GM18867 (cell line): Measurements from ENCODE around the gene MAN1C1.

Experiments used
- ATAC-seq: cut with Tn5 transposase; IDR thresholded peaks from one replicate; pipeline ENCODE4 v1.9.1; 2021; ENCODE audit warnings: mild to moderate bottlenecking, moderate library complexity; ENCODE audit not compliant: unreplicated experiment

Gene MAN1C1

GRCh38 chr1:25772164-25772563, 155.6 kb downstream of the MAN1C1 start:
- ATAC-seq: no peak

DNA sequence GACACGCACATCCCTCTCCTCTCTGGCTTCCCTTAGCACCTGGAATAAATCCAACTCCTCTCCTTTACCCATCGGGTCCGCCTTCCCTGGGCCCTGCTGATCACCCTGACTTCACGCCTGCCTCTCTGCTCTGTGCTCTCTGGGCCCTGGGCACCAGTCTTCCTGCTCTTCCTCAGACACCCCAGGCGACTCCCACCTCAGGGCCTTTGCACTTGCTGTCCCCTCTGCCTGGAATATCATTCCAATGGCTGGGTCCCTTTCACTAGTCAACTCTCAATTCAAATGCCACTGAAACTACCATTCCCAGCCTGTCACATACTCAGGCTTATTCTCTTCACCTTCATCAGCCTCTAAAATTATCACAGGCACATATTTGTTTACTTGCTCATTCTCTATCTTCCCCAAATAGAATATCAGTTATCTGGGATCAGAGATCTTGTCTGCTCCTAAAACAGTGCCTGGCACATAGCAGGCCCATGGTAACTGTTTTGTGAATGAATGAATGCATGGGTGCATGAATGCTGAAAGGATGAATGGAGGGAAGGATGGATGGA, 156.2 kb downstream of the MAN1C1 start:
- ATAC-seq: no peak

DNA sequence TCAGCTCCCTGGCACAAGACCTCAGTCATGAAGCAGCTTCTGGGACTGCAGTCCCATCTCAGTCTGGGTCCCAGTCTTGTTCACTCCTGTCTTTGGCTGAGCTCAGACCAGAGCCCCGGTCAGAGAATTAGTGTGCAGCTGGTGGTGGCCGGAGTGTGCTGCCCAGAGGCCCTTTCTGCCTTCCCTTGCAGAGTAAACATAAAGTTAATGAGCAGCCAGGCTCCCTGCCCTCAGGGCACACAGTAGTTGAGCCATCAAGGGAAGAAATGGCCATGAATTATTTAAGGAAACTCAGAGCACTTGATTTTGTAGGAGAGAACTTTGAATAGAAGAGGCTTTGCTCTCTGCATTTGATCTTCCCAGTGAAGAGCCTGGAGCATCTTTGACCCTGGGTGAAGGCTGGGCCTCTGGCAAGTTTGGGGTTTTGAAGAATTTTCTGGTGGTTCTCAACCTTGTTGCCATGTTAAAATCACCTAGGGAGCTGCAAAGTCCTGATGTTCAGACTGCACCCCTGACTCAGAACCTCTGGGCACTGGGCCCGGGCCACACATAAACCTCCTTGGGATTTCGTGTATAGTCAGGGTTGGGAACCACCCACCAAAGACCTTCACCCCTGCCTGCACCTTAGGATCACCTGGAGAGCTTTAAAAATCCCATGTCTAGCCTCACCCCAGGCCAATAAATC, 157.0 kb downstream of the MAN1C1 start:
- ATAC-seq: no peak

DNA sequence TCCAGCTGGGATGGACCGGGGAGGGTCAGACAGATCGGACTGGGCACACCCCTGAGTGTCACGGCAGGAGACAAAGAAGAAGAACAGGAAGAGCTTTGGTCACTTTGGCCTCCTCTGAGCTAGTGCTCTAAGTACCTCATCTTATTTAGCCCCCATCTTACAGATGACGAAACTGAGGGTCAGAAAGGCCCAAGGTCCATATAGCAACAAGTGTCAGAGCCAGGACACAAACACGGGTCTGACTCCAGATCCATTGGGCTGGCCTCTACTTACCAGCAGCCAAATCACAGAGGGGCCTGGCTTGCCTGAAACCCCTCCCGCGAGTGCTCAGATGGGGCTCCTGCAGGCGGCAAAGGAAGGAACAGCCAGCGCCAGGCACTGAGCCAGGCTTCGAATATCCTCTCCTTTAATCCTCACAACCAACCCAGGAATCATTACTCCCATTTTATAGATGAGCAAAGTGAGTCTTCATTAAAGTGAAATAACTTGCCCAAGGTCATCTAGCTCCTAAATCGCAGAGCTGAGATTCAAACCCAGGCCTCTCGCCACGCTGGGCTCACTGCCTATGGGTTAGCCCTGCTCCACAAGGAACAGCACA, 157.7 kb downstream of the MAN1C1 start:
- no peak for ATAC-seq

- peak; percentile 38 for ATAC-seq
Observed at GRCh38 chr1:25774921-25775771, 158.6 kb downstream of the MAN1C1 start.

- no peak for ATAC-seq
Observed at GRCh38 chr1:25779388-25779787, 162.8 kb downstream of the MAN1C1 start.

DNA sequence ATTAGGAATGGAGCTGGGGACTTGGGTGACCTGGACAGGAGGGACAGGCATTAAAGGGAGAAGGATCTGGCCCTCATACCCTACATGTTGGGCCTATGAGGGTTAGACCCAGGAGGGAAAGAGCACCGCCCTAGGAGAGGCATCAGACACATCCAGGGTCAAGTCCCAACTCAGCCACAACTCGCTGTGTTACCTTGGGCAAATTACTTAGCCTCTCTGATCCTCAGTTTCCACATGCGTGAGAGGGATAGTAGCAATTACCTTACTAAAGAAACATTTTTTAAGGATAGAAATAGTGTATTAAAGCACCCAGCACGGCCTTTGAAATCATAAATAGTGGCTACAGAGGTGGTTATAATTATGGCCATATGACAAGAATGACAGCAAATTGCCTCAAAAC, 163.3 kb downstream of the MAN1C1 start:
- ATAC-seq: no peak

DNA sequence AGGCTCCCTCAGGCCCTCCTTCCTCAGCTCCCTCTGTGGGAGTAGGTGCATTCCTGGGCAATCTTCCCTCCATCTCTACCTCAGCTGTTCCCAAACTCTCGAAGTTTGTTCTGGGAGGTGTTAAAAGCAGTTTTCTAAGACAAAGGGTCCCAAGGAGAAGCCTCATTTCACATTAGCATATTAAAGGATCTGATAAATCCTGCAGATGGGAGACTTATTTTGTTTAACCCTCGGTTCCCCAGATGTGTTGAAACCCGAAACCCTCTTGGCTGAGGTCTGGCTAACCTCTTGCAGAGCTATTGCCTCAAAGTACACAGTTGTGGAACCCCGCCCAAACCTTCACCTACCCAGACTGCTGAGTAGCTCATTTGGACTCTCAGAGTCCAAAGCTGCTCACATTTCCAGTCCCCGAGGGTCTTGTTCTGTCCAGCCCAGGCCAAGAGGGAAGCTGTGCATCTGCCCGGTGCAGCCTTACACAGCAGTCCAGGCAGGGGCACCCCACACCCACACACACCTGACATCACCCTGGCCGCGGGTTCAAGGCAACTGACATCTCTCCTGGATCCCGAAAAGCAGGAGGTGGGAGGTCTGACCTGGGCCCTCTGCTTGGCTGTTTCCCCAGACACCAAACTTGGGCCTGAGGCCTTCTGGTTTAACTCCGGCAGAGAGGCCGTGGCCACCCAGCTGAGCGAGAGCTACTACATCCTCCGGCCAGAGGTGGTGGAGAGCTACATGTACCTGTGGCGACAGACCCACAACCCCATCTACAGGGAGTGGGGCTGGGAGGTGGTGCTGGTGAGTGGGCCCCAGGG, 163.9 kb downstream of the MAN1C1 start:
- ATAC-seq: no peak

DNA sequence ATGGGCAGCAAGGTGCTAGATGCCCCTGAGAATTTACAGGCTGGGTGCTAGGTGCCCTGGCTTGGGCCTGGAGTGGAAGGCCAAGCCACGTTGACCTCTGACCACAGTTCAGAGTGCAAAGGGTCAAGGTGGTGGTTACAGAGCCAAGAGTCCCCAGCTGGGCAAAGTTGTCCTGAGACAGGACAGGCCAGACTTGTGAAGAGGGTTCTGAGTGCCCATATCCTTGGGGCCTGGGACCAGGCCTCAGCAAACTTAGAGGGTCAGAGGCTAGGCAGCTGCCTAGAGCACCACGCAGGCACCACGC, 164.5 kb downstream of the MAN1C1 start:
- ATAC-seq: no peak

DNA sequence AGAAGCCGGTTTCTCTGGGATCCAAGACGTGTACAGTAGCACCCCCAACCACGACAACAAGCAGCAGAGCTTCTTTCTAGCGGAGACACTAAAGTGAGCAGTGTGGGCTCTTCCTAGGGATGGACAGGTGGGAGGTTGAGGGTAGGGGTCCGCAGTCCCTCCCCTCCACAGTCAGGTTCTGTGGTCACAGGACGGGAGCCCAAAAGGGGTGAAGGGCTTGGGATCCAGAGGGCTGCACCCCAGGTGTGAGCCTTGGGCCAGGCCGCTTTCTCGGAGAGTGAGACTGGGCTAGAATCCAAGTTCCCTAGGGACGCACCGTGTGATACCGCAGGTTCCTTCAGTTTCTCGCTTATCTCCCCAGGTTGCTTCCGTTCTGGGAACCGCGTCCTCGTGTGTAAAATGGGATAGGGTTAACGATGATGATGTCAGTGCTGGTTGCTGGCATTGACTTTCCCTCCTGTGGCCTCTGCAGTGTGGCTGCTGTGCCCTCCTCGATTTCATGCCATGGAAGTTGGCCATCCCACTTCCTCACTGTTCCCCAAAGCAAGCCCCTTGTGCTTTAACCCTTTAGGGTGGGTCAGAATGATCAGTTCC, 166.1 kb downstream of the MAN1C1 start:
- ATAC-seq: no peak

DNA sequence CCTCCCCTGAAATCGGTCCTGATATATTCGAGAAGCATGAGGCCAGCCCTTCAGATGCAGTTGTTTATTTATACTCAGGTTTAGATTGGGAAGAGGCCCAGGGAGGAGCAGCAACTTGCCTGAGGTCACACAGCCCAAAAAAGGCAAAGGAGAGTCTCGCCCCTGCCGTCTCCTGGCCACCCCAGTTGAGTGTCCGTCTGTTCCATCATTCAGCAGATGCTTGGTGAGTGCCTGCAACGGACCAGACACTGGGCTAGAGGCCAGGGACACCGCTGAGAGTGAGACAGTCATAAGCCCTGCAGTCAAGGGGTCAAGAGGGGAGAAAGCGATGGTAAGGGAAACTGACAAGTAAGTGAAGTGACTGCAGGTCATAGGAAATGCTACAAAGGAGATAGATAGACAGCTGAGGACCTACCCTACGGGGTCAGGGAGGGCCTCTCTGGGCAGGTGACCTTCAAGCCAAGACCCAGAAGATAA, 168.0 kb downstream of the MAN1C1 start:
- no peak for ATAC-seq

GRCh38 chr1:25785333-25786067, 168.9 kb downstream of the MAN1C1 start:
- ATAC-seq: no peak

DNA sequence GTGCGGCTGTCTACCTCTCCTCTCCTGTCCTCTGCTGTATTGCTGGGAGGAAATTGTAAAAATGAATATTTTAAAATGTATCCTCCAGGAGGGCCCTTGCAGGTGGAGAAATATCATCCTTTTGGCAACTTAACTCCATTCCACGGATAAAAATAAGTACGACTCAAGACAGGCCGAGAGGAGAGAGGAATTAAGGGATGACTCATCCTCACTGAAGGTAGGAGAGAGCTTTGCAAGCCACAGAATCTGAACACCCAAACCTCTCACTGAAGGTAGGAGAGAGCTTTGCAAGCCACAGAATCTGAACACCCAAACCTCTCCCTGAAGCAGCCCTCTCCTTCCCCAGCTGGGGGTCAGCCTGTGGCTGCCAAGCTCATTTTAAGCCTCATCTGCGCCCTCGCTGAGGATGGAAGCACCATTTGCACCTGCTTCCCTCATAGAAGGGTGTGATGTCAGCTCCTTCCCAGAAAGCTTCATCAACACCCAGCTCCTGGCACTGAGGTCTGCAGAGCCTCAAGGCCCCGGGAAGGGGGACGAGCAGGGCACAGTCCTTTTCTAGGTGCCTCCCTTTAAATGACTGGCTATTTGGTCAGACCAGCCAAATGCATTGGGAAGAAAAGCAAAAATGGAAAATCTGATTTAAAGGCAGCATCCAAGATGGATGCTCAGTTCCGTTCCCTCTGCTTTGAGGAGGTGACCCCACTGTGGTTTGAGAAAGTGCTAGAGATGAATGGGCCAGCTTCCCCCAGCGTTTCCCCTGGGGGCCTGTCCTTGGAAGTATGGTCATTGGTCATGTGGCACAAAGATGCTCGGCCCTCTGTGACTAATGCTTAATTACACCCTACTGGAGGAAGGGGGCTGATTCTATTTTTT, 170.5 kb downstream of the MAN1C1 start:
- no peak for ATAC-seq

GRCh38 chr1:25787760-25788166, 171.2 kb downstream of the MAN1C1 start:
- ATAC-seq: no peak

DNA sequence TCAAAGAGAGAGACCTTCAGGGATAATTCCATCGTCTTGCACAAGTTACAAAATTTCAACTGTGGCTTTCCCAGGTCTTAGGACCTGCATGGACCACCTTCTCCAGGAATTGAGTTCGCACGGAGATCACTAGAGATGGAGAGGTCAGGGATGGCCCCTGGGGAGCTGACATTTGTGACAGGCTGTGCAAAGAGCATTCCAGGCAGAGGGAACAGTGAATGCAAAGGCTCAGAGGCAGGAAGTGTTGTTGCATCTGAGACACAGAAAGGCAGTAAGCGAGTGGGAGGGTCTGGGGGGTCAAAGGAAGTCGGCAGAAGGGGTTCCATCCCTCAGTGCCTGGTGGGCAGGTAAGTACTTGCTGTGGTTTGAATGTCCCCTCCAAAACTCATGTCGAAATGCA, 173.9 kb downstream of the MAN1C1 start:
- no peak for ATAC-seq

- ATAC-seq: no peak
Observed at GRCh38 chr1:25792115-25792514, 175.5 kb downstream of the MAN1C1 start.

DNA sequence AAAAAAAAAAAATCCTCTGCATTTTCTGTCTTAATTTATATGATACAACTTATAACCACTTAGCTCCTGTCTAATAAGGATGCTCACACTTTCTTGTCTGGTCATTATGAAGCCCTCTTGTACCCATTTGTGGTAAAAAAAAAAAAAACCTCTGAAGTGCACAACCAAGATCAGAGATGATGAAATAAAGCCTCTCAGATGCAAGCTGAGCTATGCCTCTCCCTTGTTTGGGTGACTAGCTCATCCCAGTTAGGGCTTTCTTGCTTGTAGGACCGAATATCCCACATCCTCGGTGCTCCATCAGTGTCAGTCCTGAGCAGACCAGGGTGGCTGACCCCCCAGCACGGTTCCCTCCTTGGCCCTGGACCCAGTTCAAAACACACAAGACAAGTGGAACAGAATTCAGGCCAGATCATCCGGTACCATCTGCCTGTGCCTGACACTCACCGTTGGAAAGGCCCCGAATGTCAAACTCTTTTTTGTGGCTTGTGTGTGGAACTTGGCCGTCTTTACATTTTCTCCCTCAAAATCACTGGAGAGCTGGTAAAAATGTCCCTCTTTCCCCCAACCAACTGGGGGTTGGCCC, 177.1 kb downstream of the MAN1C1 start:
- no peak for ATAC-seq

GRCh38 chr1:25794325-25794724, 177.7 kb downstream of the MAN1C1 start:
- no peak for ATAC-seq
